GM23248 (cell line): ENCODE measurements around the gene DAO.

Experiments used
- EZH2 ChIP-seq: fragments of 200-600 bp; sonication (generic); IDR thresholded peaks from 2 replicates; pipeline ENCODE4 v1.6.1; 2018; ENCODE audit warnings: antibody characterized with exemption, mild to moderate bottlenecking; ENCODE audit not compliant: insufficient read depth, poor library complexity, severe bottlenecking
- EZH2phosphoT487 ChIP-seq: fragments of 200-600 bp; sonication (generic); IDR thresholded peaks from 2 replicates; pipeline ENCODE4 v1.6.1; 2018; ENCODE audit warnings: antibody characterized with exemption, moderate library complexity, mild to moderate bottlenecking, low read depth; ENCODE audit not compliant: insufficient read depth

GRCh38 chr12:108859923-108860291 lies 20.0 kb upstream of the DAO start:
- TF ChIP-seq EZH2 (no peak), EZH2phosphoT487 (no peak)
